Esophagus muscularis mucosa (tissue), 4 donors: ENCODE data around the gene NINJ1.

Experiments
- EP300 ChIP-seq: sonication (generic); formaldehyde crosslinking; IDR thresholded peaks from one replicate; pipeline ENCODE4 v1.6.1; 2017; ENCODE audit warnings: antibody characterized with exemption
- POLR2A ChIP-seq: fragments of 450-650 bp; IDR thresholded peaks from one replicate; pipeline ENCODE4 v1.6.1; 2017; ENCODE audit warnings: antibody characterized with exemption, moderate library complexity, mild to moderate bottlenecking, low read depth
- POLR2AphosphoS5 ChIP-seq, 2 donors: sonication (generic); formaldehyde crosslinking; IDR thresholded peaks; one replicate each; pipeline ENCODE4 v1.6.1; 2017; ENCODE audit warnings: antibody characterized with exemption in 2 of 2
- TF ChIP-seq, protein P1 (sequence below), 3 experiments: fragments of 200-600 bp in 2 of 3; fragments of 450-650 bp in 1 of 3; sonication (generic) in 2 of 3; IDR thresholded peaks; one replicate each; pipeline ENCODE4 v1.5.1; 2017 to 2019; ENCODE audit warnings: antibody characterized with exemption in 3 of 3, mild to moderate bottlenecking in 2 of 3, moderate library complexity in 1 of 3

DNA sequence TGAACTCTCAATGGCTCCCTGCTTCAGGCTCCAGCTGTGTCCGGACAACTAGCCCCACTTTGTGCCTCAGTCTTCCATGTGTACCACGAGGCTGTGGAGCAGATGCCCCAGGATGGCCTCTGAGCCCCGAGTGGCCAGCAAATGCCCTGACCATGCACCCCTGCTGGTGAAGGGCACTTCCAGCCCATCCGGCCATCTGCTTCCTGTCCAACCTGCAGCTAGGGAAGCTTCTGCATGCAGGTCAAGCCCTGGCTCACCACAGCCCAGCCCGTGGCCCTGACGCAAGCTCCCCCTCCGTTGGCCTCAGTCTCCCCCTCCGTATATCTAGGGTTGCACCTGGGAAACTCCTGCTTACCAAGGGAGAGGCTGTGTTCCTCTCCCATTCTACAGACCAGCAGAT, 4.8 kb downstream of the NINJ1 start:
- TF ChIP-seq POLR2A, result no peak
- TF ChIP-seq, protein P1, sequence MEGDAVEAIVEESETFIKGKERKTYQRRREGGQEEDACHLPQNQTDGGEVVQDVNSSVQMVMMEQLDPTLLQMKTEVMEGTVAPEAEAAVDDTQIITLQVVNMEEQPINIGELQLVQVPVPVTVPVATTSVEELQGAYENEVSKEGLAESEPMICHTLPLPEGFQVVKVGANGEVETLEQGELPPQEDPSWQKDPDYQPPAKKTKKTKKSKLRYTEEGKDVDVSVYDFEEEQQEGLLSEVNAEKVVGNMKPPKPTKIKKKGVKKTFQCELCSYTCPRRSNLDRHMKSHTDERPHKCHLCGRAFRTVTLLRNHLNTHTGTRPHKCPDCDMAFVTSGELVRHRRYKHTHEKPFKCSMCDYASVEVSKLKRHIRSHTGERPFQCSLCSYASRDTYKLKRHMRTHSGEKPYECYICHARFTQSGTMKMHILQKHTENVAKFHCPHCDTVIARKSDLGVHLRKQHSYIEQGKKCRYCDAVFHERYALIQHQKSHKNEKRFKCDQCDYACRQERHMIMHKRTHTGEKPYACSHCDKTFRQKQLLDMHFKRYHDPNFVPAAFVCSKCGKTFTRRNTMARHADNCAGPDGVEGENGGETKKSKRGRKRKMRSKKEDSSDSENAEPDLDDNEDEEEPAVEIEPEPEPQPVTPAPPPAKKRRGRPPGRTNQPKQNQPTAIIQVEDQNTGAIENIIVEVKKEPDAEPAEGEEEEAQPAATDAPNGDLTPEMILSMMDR (IDR thresholded peaks at IDR 0.05), result no peak
- TF ChIP-seq POLR2AphosphoS5 (IDR thresholded peaks at IDR 0.05), result peak; percentile 59 to 60
- no peak for TF ChIP-seq EP300
